HL-60/S4 (cell line): Measurements from ENCODE around the gene PCDHGA11.
"Not testable (repeated sequence)": the region's sequence is repeated elsewhere in the genome, so short reads cannot be mapped to it uniquely, and the experiment has no call there.

Experiments used
- in situ Hi-C: fragments of 300-500 bp; cut with MboI; formaldehyde crosslinking; loops from 2 replicates; pipeline ENCODE4 v1.14.3; 2022; ENCODE audit warnings: low sequenced_read_pairs

PCDHGA11 gene

GRCh38 chr5:141430332-141431113, 9.7 kb downstream of the PCDHGA11 start, which contains the start of gene PCDHGA12:
Gene PCDHGA12 (plus strand): TSS chr5:141430507. CDS start chr5:141430760, 253 bp downstream.
- in situ Hi-C loops, result no loop called here

DNA sequence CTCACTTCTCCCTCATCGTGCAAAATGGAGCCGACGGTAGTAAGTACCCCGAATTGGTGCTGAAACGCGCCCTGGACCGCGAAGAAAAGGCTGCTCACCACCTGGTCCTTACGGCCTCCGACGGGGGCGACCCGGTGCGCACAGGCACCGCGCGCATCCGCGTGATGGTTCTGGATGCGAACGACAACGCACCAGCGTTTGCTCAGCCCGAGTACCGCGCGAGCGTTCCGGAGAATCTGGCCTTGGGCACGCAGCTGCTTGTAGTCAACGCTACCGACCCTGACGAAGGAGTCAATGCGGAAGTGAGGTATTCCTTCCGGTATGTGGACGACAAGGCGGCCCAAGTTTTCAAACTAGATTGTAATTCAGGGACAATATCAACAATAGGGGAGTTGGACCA, 10.4 kb downstream of the PCDHGA11 start:
- in situ Hi-C loops, result no loop called here

- in situ Hi-C loops, result not testable (repeated sequence)
Measured at GRCh38 chr5:141432308-141432707, 11.5 kb downstream of the PCDHGA11 start.

- in situ Hi-C loops, result not testable (repeated sequence)
Measured at GRCh38 chr5:141432726-141433125, 11.9 kb downstream of the PCDHGA11 start.

GRCh38 chr5:141434006-141434405, 13.2 kb downstream of the PCDHGA11 start:
- in situ Hi-C loops, result no loop called here

GRCh38 chr5:141437221-141437620, 16.4 kb downstream of the PCDHGA11 start:
- in situ Hi-C loops, result no loop called here

GRCh38 chr5:141439411-141440141, 18.7 kb downstream of the PCDHGA11 start:
- in situ Hi-C loops, result no loop called here

GRCh38 chr5:141440341-141440740, 19.5 kb downstream of the PCDHGA11 start:
- in situ Hi-C loops, result no loop called here

- in situ Hi-C loops, result no loop called here
Measured at GRCh38 chr5:141441571-141442170, 20.8 kb downstream of the PCDHGA11 start.

DNA sequence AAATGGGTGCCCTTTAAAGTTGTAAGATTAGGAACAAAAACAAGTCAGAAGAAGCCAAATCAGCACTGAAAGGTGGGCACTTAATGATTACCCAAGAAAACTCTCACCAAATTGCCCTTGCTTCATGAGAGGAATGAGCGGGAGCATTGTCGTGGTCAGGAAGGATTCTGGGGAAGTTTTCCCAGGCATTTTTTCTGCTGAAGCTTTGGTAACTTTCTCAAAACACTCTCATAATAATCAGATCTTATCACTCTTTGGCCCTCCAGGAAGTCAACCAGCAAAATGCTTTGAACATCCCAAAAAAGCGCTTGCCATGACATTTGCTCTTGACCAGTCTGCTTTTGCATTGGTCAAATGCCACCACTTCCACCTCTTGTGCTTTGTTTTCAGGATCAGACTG, 44.5 kb downstream of the PCDHGA11 start:
- in situ Hi-C loops, result no loop called here
